Sciatic nerve (tissue), 2 donors: Measurements from ENCODE around the gene GOLGA1. TPM values are rescaled to one million over a fixed set of nuclear protein-coding genes. Genes with fewer than 3 reads are reported as not detected.

Experiments
- ATAC-seq: fragments of 200-7000 bp; cut with Tn5 transposase; one replicate; pipeline ENCODE4 v1.9.1; 2020; ENCODE audit warnings: mild to moderate bottlenecking, moderate library complexity
- DNase-seq: peaks from one replicate; pipeline ENCODE4 v3.0.0-alpha.2; 2020; ENCODE audit warnings: low spot score
- intact Hi-C: fragments of 100-400 bp; cut with DNase I; formaldehyde crosslinking; loops from one replicate; pipeline ENCODE4 v1.14.2; 2022
- total RNA-seq: library from RNA; stranded (reverse); fragmentation: NEBNext Ultra II Directional; extraction: Animal tissue kit (Norgen Biotek cat#: 25700); gene quantifications from one replicate; pipeline ENCODE4 v1.2.1, GENCODE V29; 2021
- donor health status: DM: no; HTN: no; CAD: no.
- donor health status: DM: no; HTN: no; CAD: no.

GOLGA1 gene
- total RNA-seq, 1 donor from 2014 or later, result 31.9 TPM

DNA sequence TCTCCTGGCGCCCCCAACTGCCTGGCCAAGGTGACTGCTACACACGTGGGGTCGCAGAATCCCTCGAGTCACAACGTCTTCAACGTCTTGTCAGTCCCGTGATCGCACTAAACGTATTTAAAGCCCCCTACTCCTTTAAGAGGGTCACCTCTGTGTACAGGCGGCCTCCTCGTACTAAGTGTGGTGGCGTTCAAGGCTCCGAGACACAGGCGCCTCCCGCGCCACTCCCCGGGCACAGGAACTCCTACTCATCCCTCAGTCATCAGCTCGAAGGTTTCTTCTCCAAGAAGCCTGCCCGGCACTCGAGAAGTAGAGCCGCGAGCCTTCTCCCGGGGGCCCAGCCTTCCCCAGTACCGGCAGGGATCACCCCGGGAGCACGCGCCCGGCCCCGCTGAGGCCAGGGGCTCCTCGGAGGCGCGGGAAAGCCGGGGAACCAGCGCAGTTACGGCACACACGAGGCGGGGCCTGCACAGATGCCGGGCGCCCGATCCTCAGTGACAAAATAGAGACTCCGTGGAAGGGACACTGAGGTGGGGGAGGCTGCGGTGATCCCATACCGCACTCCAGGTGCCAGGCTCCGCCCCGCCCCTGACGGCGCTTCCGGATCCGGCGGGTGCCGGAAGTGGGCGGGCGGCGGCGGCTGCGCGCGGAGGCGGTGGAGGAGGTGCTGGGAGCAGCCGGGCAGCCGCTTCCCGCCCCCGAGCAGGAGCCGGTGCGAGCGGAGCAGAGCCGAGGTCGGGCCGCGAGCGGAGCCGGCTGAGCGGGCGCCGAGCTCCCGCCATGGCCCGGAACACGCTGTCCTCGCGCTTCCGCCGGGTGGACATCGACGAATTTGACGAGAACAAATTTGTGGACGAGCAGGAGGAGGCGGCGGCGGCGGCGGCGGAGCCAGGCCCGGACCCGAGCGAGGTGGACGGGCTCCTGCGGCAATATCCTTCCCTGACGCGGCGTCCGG lies 72.1 kb downstream of the GOLGA1 start:
- ATAC-seq, result peak; percentile 95
- intact Hi-C loops, result no loop called here
- peak; percentile 92 for DNase-seq

- ATAC-seq, result no peak
- intact Hi-C loops, result no loop called here
Observed at GRCh38 chr9:124863371-124863871, 77.5 kb downstream of the GOLGA1 start.

DNA sequence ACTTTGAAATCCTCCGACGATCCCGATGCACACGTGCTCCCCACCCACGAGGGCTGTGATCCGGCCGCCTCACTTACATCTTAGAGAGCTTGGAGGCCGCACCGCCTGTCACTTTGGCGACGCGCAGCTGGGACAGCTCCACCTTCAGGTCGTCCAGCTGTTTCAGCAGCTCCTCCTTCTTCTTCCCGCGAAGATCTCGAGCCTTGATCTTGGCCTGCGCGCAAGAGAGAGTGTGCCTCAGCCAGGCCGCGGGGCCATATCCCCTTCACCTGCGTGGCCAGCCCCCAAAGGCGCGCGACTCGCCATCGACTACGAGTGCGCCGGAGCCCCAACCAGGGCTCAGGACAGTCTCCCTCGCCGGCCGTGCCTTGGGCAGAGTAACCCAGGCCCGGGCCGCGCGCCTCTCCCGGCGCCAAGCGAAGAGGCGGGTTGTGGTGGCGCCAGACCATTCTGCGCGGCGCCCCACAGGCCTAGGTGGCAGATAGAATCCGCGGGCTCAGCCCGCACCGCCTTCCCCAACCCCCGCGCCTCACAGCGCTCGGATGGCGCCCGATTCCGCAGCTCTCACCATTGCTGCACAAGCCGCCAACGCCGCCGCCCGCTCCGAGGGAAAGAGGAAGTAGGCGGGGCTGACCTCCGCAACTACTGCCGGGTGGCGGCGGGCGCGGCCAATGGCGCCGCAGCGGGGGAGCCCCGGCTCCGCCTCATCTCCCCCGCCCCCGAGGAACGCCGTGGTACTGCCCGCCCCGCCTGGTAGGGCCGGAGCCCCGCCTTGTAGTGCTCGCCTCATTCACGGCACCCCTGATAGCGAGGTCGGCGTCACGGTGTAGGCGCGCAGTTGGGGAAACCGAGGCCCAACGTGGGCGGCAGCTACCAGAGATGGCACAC lies 79.3 kb downstream of the GOLGA1 start, which contains the start of the genes ARPC5L and RPL35:
ARPC5L (plus strand) TSS at position 789 of the 888 bp plus-strand sequence. CDS start 7,161 bp downstream, outside the sequence.
RPL35 (minus strand) TSS at position 616 of the 888 bp plus-strand sequence; CDS start at position 571, 45 bp downstream.
- intact Hi-C loops, result no loop called here
- ATAC-seq (peak; percentile 98), DNase-seq (peak; percentile 98)

More at GRCh38 chr9:124863371-124863871, 77.5 kb downstream of the GOLGA1 start:
- DNase-seq, result no peak

DNA sequence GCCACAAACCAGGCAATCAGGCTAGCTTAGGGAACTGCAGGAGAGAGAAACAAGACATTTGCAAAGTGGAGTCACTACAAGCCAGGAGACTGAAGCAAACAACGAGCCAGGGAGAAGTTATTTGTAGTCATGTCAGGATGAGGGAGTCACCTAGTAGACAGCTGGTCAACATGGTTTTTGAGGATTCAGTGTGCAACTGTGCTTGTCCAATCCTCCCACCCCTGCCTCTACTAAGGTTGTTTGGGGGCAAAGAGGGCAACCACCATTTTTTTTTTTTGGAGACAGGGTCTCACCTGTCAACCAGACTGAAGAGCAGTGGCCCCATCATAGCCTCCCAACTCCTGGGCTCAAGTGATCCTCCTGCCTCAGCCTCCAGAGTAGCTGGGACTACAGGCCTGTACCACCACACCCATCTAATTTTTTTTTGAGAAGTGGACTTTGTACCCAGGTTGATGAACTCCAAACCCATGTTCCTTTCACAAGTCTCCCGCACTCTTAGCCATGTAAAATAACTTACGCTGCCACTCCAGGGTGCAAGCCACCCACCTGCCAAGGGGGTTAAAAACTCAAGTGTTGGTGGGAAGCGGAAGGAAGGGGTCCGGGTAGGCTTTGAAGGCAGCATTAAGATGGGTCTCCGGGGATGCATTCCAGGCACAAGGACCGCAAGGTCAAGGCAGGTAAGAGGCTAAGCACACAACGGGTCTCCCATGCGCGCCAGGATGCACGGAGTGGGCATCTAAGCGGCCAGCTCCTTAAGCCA lies 80.1 kb downstream of the GOLGA1 start:
- DNase-seq, result no peak
- no peak for ATAC-seq
- intact Hi-C loops, result no loop called here

GRCh38 chr9:124859803-124860581 lies 80.9 kb downstream of the GOLGA1 start:
- no peak for DNase-seq
- ATAC-seq, result no peak
- intact Hi-C loops, result no loop called here

DNA sequence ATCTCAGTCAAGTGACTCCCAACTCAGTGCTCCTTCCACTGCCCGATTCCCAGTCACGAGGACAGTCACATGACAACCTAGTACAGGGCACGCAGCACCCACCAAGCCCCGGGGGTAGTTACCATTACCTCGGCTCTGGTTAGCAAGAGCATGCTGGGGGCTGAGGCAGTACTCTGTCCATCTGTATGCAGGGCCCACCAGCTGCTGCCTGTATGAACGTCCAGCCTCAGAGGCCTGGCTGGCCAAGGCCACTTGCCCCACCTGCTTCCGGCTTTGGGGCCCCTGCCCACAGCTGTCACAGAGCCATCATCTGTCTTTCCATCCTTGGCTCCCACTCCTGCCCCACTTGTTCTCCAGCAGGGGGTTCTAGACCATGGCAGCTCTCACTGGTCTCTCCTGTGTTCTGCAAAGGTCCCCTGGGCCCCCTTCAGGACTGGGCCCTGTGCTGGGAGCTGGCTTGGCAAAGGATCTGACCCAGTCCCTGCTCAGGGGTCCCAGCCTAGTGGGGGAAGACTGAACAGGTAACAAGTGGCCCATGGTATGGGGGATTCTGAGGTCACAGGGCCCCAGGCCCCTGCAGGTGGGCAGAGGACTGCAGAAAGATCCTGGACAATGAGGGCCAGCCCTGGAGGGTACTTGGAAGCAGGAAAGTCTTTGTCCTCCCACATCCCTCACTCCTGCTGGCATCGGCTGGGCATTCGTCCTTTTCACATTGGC lies 82.4 kb downstream of the GOLGA1 start:
- intact Hi-C loops, result no loop called here
- ATAC-seq (no peak), DNase-seq (no peak)

GRCh38 chr9:124857533-124858162 lies 83.2 kb downstream of the GOLGA1 start:
- DNase-seq (no peak), ATAC-seq (no peak)
- intact Hi-C loops, result no loop called here

- intact Hi-C loops, result no loop called here
- no peak for ATAC-seq
- no peak for DNase-seq
Observed at GRCh38 chr9:124855944-124856765, 84.7 kb downstream of the GOLGA1 start.

DNA sequence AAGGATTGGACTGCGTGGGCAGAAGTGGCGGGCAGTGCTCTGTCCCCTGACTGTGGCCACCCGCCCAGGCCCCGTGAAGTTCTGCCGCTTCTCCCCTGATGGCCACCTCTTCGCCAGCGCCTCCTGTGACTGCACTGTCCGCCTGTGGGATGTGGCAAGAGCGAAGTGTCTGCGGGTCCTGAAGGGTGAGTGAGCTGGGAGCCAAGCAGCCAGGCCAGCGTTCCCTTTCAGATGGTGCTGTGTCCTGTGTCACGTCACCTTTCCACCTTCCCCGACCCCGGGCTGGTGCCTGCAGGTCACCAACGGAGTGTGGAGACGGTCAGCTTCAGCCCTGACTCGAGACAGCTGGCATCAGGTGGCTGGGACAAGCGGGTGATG lies 85.3 kb downstream of the GOLGA1 start:
- no peak for ATAC-seq
- intact Hi-C loops, result no loop called here
- DNase-seq, result no peak

- ATAC-seq (no peak), DNase-seq (no peak)
- intact Hi-C loops, result no loop called here
Observed at GRCh38 chr9:124854822-124855221, 86.1 kb downstream of the GOLGA1 start.

GRCh38 chr9:124854161-124854560 lies 86.7 kb downstream of the GOLGA1 start:
- DNase-seq, result no peak
- ATAC-seq, result no peak
- intact Hi-C loops, result no loop called here

- no peak for DNase-seq
- ATAC-seq, result peak; percentile 2
- intact Hi-C loops, result loop anchor here (2.0 kb wide), 1 partner anchor 81 kb away; no protein-coding TSS in a partner anchor
Observed at GRCh38 chr9:124853605-124854143, 87.2 kb downstream of the GOLGA1 start.

DNA sequence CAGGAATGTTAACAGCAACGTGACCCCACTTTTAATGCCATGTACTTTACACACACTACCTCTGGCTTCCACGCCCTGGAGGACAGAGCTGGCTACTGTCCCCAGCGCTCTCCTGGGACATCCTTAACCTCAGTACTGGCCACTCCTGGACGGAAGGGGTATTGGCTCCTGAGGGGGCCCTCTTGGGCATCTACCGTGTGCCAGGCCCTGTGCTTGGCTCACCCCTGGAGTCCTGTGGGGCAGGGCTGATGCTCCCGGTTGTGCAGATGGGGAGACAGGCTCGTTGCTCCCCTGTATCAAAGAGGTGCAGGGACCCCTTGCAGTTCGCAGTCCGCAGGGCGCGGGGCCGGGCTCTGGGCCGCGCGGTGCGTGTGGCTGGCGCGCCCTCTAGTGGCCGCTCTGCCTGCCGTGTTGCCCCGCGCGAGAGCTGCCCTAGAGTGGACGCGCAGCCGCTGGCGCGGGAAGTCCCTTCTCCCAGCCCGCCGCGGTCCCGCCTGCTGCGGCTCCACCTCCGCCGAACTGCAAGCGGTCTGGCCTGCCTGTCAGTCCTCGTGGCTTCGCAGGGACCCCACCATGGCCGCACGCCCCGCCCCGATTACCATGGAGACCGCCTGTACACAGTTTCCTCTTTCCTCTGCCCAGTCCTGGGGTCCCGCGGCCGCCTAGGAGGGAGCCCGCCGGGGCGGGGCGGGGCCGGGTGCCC lies 87.9 kb downstream of the GOLGA1 start, which contains the start of gene WDR38:
WDR38 (plus strand) TSS at position 632 of the 703 bp plus-strand sequence. CDS start 72 bp downstream, outside the sequence.
- intact Hi-C loops, result loop anchor here (2.0 kb wide), 1 partner anchor 80 kb away; no protein-coding TSS in a partner anchor
- ATAC-seq (peak; percentile 90), DNase-seq (peak; percentile 87)

DNA sequence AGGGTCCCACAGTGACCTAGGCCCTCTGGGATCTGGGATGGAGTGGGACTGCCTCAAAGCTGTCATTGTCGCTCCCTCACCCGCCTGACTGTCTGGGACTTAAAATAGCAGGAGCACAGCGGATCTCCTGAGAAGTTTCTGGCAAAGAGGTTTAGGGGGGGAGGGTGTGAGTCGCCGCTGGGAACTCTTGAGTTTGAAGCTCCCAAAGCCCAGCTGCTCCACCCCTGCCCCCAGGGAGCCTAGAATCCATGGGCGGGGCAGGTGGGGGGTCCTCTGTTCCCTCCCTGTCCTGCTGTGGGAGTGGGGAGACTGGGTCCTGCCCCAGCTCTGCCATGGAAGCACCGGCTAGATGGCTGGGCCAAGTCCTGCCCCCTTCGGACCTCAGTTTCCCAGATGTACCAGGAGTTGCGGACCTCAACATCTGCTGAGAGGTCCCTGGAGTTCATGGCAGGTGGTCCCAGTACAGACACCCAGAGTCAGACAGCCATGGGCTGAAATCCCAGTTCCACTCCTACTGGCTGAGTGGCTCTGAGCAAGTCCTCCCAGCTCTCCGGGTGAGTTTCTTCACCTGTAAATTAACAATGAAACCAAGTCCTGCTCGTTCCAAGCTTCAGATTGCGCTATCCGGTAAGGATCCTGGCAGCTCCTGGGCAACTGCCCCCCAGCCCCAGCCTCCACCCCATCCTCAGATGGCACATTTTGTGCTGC lies 88.6 kb downstream of the GOLGA1 start:
- DNase-seq (no peak), ATAC-seq (peak; percentile 2)
- intact Hi-C loops, result loop anchor here (2.0 kb wide), 1 partner anchor 79 kb away; no protein-coding TSS in a partner anchor
